Measurements from ENCODE around the gene ERBB4. TPM values are rescaled to one million over a fixed set of nuclear protein-coding genes. Genes with fewer than 3 reads are reported as not detected.

Gene ERBB4
- total RNA-seq, 1 experiment from 2014 or later, result 0.04 TPM

DNA sequence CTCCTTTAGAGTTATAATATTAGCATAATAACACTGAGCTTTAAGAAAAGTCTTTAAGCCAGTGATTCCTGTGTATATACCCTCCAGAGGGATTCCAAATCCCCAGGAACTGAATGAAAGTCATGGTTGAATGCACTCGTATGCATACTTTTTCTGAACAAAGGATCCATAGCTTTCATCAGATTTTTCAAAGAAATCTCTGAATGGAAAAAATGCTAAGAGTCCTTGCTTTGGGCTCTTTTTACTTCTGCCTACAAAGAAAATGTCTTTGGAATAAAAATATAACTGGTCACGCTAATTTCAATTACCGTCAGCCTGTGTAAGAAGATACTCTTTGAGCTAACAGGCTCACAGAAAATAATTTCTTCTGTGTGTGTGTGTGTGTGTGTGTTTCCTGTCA, 939.5 kb downstream of the ERBB4 start:
- TF ChIP-seq, protein P1, sequence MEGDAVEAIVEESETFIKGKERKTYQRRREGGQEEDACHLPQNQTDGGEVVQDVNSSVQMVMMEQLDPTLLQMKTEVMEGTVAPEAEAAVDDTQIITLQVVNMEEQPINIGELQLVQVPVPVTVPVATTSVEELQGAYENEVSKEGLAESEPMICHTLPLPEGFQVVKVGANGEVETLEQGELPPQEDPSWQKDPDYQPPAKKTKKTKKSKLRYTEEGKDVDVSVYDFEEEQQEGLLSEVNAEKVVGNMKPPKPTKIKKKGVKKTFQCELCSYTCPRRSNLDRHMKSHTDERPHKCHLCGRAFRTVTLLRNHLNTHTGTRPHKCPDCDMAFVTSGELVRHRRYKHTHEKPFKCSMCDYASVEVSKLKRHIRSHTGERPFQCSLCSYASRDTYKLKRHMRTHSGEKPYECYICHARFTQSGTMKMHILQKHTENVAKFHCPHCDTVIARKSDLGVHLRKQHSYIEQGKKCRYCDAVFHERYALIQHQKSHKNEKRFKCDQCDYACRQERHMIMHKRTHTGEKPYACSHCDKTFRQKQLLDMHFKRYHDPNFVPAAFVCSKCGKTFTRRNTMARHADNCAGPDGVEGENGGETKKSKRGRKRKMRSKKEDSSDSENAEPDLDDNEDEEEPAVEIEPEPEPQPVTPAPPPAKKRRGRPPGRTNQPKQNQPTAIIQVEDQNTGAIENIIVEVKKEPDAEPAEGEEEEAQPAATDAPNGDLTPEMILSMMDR (conservative IDR thresholded peaks at IDR 0.05), result no peak
- DNase-seq, result no peak
- H3K4ac ChIP-seq (ENCODE audit: low read depth, low read length), result no peak overlapping the region
- no peak overlapping the region for H4K8ac ChIP-seq (replicated peaks; ENCODE audit: insufficient read length, low read depth, low read length)
- no peaks in the 10 kb centered on the region for H3K79me2 ChIP-seq (ENCODE audit: insufficient read depth, low read length)
- no peak overlapping the region for H3K4me3 Mint-ChIP-seq
- H4K91ac ChIP-seq (ENCODE audit: insufficient read length, low read depth, low read length), result no peak overlapping the region
- H3K4me2 ChIP-seq (ENCODE audit: insufficient read depth, insufficient read length, low read length), result no peak overlapping the region
- H3K56ac ChIP-seq (ENCODE audit: insufficient read length, low read depth, low read length), result no peak overlapping the region
- H2AK5ac ChIP-seq (ENCODE audit: insufficient read length, low read length), result no peak overlapping the region
- H3K36me3 Mint-ChIP-seq (ENCODE audit: insufficient read depth in 1 of 3, low read depth in 3 of 3), result no peaks in the 10 kb centered on the region
- no peaks in the 10 kb centered on the region for H4K20me1 ChIP-seq (ENCODE audit: control insufficient read depth, insufficient read depth, insufficient read length)
- H3T11ph ChIP-seq (ENCODE audit: low read length), result no peak overlapping the region
- H3K27ac ChIP-seq (ENCODE audit: insufficient read length, low read depth, low read length), result no peak overlapping the region
- no peaks in the 10 kb centered on the region for H3K4me1 ChIP-seq (ENCODE audit: insufficient read depth, low read length)
- H3K14ac ChIP-seq (ENCODE audit: insufficient read depth, low read length), result no peak overlapping the region
- no peak overlapping the region for H2BK120ac ChIP-seq (ENCODE audit: low read depth, low read length, poor library complexity, severe bottlenecking)
- no peak overlapping the region for H3K23ac ChIP-seq (ENCODE audit: insufficient read length, low read depth, low read length)
- H2BK12ac ChIP-seq (ENCODE audit: insufficient read length, low read depth, low read length), result no peak overlapping the region
- no peak overlapping the region for H2BK20ac ChIP-seq (ENCODE audit: low read depth, low read length, poor library complexity, severe bottlenecking)
- no peak overlapping the region for H2AFZ ChIP-seq (ENCODE audit: low read length)
- H3K9ac ChIP-seq (ENCODE audit: extremely low read depth, insufficient read length, low read length), result no peak overlapping the region
- H2BK15ac ChIP-seq (ENCODE audit: low read depth, low read length), result no peak overlapping the region
- no peaks in the 10 kb centered on the region for H3K23me2 ChIP-seq (ENCODE audit: insufficient read length, low read depth, low read length, poor library complexity, severe bottlenecking)
- H4K5ac ChIP-seq (ENCODE audit: insufficient read length, low read depth, low read length), result no peak overlapping the region
- no CpG with 5 or more reads among the region's 3 CpGs for WGBS (ENCODE audit: extremely low coverage, insufficient read length, low lambda C conversion rate)
- H3K4me1 Mint-ChIP-seq, result peaks cover 10 to 14% of the 10 kb centered on the region in 2 experiments
- H3K27me3 ChIP-seq (ENCODE audit: insufficient read depth, low read length), result no peaks in the 10 kb centered on the region
- H3K27ac Mint-ChIP-seq, result no peak overlapping the region
- no peaks in the 10 kb centered on the region; a peak in 1 of 5 replicates for H3K9me3 Mint-ChIP-seq
- H3K9me3 ChIP-seq (ENCODE audit: control insufficient read depth, low read depth, low read length), result no peaks in the 10 kb centered on the region
- no peak overlapping the region for H2BK5ac ChIP-seq (ENCODE audit: insufficient read length, low read length)
- H3K18ac ChIP-seq (ENCODE audit: insufficient read length, low read depth, low read length), result no peak overlapping the region
- H3K27me3 Mint-ChIP-seq (ENCODE audit: low read depth), result no peaks in the 10 kb centered on the region
- no peaks in the 10 kb centered on the region for H3K79me1 ChIP-seq (ENCODE audit: insufficient read depth, low read depth, low read length, poor library complexity, severe bottlenecking)

Measured in H9 (cell line).